Cardiac septum (tissue), 1 donor: ENCODE data around the gene CRTC2. TPM values are rescaled to one million over a fixed set of nuclear protein-coding genes. Genes with fewer than 3 reads are reported as not detected.

Experiments
- DNase-seq: peaks from one replicate; pipeline ENCODE4 v3.0.0-alpha.2; 2020; ENCODE audit warnings: low spot score
- intact Hi-C: fragments of 100-400 bp; cut with DNase I; formaldehyde crosslinking; loops from one replicate; pipeline ENCODE4 v1.14.0; 2022
- total RNA-seq: library from RNA; stranded (reverse); fragmentation: NEBNext Ultra II Directional; extraction: Animal tissue kit (Norgen Biotek cat#: 25700); gene quantifications from one replicate; pipeline ENCODE4 v1.2.1, GENCODE V29; 2021
- donor health status: DM: no; HTN: no; CAD: no.

The CRTC2 gene
- total RNA-seq, 1 donor from 2014 or later = 20.6 TPM

DNA sequence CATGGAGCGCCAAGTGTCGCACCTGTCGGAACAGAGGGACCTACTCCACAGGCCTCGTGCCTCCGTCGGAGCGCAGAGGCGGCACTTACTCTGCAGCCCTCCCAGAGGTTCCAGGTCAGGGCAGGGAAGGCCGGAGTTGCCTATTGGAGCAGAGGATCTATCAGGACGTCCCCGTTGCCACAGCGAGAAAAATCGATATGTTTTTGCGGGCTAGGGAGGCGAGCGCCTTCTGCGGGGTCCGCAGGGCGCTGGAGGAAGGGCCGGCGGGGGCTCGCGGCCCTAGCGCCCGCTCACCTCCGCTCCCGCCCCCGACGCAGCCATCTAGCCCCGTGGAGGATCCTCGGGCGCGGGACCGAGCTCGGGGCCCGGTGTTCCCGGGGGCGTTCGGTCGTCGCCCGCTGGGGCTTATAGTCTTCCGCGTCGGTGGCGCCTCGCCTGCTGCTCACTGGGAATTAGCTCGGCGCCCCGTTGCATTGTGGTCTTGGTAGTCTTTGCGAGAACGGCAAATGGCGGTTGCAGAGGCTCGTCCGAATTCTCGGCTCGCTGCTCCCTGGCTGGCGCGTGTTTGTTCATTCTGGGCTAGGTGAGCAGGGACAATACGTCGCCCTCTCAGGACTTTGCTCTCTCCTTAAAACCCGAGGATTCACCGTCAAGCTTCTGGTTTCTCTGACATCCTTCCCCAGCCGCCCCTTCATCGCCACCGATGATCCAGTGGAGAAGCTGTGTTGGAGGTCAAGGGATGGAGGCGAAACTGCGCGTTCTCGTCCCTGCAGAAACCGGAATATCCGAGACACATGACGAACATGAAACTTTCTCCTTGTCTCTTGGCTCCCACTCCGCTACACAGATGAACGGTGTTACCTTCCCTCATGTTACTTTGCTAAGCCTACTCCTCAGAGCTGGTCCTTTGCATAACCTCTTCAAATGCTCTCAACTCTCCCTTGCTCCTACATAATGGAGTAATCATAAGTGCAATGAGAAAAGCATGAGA, 19.1 kb upstream of the CRTC2 start, which contains the start of gene JTB:
TSS of gene JTB (minus strand) at position 425 of the 991 bp plus-strand sequence. CDS start at position 3, 422 bp downstream.
- intact Hi-C loops = loop anchor here (1.0 to 5.0 kb wide), 3 partner anchors 10 to 305 kb away; partner anchors contain the start of genes CREB3L4, CRTC2 and ILF2

DNA sequence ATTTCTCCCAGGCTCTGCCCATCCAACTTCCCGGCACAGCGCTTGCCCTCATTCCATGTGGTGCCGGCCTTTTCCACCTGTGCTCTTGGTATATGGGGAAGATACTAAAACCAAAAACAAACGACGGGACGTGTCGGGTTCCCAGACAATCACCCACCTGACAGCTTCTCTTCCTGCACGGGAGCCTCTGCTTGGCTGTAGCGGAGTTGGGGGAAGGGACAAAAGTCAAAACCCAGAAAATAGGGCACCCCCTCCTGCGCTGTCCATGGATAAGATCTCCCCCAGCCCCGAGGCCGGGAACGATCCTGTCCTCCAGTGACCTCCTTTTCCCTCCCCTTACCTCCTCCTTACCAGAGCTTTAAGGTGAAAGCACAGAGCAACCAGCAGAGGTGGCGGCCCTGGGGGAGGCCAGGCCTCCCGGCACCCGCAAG, 18.4 kb upstream of the CRTC2 start:
- intact Hi-C loops = loop anchor here (1.0 to 5.0 kb wide), 2 partner anchors 10 to 305 kb away; partner anchors contain the start of genes CREB3L4 and ILF2
- DNase-seq = no peak

More for the DNA sequence above, 19.1 kb upstream of the CRTC2 start, which contains the start of gene JTB:
- peak; percentile 97 for DNase-seq

- intact Hi-C loops = no loop called here
- no peak for DNase-seq
These were observed 15.1 kb upstream of the CRTC2 start for GRCh38 chr1:153973525-153973924.

DNA sequence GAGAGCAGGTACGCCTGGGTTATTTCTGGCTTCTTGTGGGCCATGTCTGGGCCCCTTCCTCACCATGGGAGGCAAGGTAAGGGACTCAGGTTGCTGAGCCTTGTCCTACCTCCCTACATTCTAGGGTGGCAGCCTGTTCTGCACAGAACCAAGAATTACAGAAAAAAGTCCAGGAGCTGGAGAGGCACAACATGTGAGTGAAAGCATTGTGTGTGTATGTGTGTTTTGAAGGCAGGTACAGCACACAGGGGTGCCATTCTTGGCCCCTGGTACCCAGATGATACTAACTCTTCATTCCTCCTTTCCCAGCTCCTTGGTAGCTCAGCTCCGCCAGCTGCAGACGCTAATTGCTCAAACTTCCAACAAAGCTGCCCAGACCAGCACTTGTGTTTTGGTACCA, 14.7 kb upstream of the CRTC2 start:
- intact Hi-C loops = no loop called here
- no peak for DNase-seq

DNA sequence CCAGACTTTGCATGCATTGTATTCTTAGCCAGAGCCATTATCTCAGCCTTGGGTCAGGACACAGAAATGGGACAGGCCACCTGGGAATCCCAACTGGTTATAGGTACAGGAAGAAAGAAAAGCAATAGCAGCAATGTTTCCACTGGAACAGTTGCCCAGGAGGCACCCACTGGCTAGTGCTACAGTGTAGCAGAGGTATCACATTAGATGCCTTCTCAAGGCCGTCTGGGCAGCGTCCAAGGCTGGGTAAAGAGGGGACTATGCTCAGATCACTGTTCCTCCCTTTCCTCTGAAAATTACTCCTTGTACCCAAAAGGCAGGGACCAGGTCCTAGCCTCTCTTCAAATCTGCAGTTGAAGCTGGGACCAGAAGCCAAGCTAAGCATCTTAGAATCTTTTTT, 11.9 kb upstream of the CRTC2 start:
- intact Hi-C loops = no loop called here
- no peak for DNase-seq

DNA sequence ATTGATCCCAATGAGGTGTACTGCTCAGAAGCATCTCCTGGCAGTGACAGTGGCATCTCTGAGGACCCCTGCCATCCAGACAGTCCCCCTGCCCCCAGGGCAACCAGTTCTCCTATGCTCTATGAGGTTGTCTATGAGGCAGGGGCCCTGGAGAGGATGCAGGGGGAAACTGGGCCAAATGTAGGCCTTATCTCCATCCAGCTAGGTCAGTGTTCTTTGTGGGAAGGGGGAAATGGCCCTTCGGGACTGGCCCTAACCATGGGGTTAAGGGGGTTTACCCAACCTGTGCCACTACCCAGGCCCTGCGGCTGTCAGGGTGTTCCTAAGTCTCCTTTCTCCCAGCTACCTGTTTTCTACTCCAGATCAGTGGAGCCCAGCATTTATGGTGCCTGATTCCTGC, 10.6 kb upstream of the CRTC2 start:
- DNase-seq = no peak

GRCh38 chr1:153968408-153968807, 10.0 kb upstream of the CRTC2 start:
- intact Hi-C loops = loop anchor here (5.0 kb wide), 1 partner anchor 86 kb away; no protein-coding TSS in a partner anchor

More for the DNA sequence above, 10.6 kb upstream of the CRTC2 start:
- intact Hi-C loops = loop anchor here (5.0 kb wide), 1 partner anchor 87 kb away; no protein-coding TSS in a partner anchor

GRCh38 chr1:153968000-153968363, 9.6 kb upstream of the CRTC2 start:
- no peak for DNase-seq
- intact Hi-C loops = loop anchor here (1.0 to 5.0 kb wide), 2 partner anchors 9 to 86 kb away; partner anchors contain the start of gene JTB

More at GRCh38 chr1:153968408-153968807, 10.0 kb upstream of the CRTC2 start:
- DNase-seq = no peak

- peak; percentile 95 for DNase-seq
- intact Hi-C loops = loop anchor here (1.0 to 5.0 kb wide), 2 partner anchors 10 to 85 kb away; partner anchors contain the start of gene JTB
These were observed 8.9 kb upstream of the CRTC2 start, which contains the start of gene CREB3L4 for GRCh38 chr1:153967107-153967999. Gene CREB3L4 (plus strand): TSS chr1:153967902. CDS start chr1:153968526, 624 bp downstream.

DNA sequence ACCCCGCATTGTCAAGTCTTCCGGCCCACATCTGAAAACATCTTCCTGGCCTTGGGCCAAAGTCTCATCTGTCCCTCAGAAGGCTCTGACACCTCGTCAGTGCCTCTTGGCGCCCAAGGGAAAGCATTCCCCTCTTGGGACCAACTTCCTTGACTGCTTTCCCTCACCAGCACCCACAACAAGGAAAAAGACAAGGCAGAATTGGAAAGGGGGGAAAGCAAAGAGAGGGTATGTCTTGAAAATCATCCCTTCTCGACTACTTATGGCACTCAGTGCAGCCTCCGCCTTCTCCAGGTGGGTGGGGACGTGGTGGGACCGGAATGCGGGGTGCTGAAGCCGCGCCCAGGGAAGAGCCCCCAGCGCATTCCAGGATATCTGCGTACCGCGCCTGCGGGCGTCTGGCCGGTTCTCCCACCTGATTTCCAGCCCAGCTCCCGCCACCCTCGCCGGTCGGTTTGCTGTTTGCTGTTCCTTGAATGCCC, 5.5 kb upstream of the CRTC2 start:
- no peak for DNase-seq
- intact Hi-C loops = no loop called here

- intact Hi-C loops = no loop called here
- DNase-seq = peak; percentile 99
These were observed 4.8 kb upstream of the CRTC2 start, which contains the start of gene SLC39A1 for GRCh38 chr1:153963030-153963849. Gene SLC39A1 (minus strand): TSS chr1:153963537. CDS start chr1:153962715, 822 bp downstream.

DNA sequence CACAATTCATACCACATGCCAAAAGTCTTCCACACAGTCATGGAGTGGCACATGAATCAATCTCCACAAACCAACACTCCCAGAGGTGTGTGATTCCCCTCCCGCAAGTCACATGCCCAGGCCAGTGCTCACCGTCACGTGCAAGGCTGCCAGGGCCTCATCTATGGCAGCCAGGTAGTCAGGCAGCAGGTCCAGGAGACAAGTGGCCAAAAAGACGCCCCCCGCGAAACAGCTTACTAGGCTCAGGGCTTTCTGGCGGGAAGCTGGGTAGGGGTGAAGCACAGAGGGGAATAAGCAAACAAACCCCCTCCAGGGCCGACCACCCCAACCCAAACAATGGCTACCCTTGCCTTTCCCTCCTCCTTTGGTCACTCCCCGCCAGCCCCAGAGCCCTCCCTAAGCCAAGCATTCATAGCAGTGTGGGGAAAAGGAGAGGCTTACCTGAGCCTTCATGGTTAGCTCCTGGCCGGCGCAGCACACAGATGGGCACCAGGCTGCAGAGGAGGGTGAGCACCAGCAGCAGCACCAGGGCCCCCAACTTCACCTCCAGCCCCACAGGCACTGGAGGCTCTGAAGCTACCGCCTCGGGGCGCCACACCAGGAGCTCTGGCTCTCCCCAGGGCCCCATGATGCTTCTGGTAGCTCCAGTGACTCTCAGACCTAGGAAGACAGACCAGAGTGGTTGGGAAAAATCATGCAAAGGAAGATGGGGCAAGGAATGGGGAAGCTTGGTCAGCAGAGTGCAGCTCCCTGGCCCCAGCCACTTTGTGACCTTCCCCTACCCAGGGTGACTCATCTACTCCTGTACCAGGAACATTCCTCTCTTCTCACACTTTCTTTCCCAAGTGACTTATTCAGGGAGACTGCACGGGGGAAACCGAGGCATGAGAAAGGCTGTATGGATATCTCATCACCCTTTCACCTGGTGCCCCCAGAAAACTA, 3.9 kb upstream of the CRTC2 start:
- no peak for DNase-seq
- intact Hi-C loops = no loop called here

DNA sequence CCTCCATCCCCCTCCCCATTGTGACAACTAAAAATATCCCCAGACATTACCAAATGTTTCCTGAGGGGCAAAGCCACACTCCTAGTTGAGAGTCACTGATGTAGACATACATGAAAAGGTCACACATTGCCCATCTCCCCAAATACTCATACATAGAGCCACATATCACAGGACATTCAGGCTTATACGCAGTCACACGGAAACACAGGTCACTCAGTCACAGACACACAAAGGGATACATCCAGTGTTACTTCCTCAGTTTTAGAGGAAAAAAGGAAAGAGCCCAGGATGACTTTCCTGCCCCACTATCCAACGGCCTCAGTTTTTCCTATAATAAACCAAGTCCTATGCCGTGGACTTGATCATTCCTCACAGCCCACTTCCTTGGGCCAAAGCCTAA, 3.0 kb upstream of the CRTC2 start:
- no peak for DNase-seq
- intact Hi-C loops = no loop called here

GRCh38 chr1:153960206-153960605, 1.8 kb upstream of the CRTC2 start:
- intact Hi-C loops = no loop called here
- no peak for DNase-seq

DNA sequence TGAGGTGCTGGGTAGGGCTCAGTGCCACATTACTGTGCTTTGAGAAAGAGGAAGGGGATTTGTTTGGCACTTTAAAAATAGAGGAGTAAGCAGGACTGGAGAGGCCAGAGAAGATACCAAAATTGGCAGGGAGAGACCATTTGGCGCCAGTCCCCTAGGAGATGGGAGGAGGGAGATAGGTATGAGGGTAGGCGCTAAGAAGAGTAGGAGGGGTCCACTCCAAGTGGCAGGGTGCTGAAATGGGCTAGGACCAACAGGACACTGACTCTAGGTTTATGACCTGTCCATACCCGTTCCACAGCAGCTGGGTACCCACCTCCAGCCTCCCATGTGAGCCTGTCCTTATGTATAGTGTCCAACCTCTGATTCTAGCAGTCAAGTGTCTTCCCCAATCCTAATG, 1.0 kb upstream of the CRTC2 start:
- DNase-seq = no peak
- intact Hi-C loops = loop anchor here (2.0 kb wide), 2 partner anchors 15 to 19 kb away; no protein-coding TSS in a partner anchor

DNA sequence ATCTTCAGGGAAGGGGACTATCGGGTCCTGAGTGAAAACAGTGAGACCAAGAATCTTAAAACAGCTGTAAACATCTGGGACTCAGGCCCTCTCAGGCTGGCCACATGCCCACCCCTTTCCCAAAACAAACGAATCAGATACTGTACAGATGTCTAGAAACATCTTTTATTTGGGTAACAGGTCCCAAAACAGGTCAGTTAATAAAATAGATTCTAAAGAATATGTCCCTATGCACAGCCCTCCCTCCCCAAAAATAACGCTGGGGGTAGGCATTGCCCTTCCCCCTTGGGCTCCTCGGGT, 499 bp upstream of the CRTC2 start:
- no peak for DNase-seq
- intact Hi-C loops = loop anchor here (2.0 kb wide), 2 partner anchors 14 to 20 kb away; no protein-coding TSS in a partner anchor

GRCh38 chr1:153957744-153958110, 685 bp downstream of the CRTC2 start:
- intact Hi-C loops = loop anchor here (2.0 kb wide), 2 partner anchors 13 to 21 kb away; no protein-coding TSS in a partner anchor
- DNase-seq = no peak
